SU-DHL-6 (cell line): ENCODE results near the gene SORCS2.

Source experiments
- H2AFZ ChIP-seq: fragments of 200-600 bp; sonication (generic); 2 replicates; pipeline ENCODE4 v1.6.1; 2014; ENCODE audit warnings: low read depth, mild to moderate bottlenecking, moderate library complexity, mixed read lengths, antibody characterized with exemption, low read length; ENCODE audit not compliant: severe bottlenecking
- H3F3A ChIP-seq: fragments of 200-600 bp; shearing (Covaris generic); 2 replicates; pipeline ENCODE4 v1.6.0; 2016; ENCODE audit warnings: antibody characterized with exemption, mild to moderate bottlenecking; ENCODE audit not compliant: insufficient read depth
- H3K27ac ChIP-seq: fragments of 200-600 bp; sonication (generic); 2 replicates; pipeline ENCODE4 v1.5.1; 2016; ENCODE audit warnings: low read depth, mild to moderate bottlenecking, low read length, moderate library complexity, mixed read lengths
- H3K27me3 ChIP-seq: fragments of 200-600 bp; sonication (generic), shearing (Covaris generic); 2 replicates; pipeline ENCODE4 v1.6.0; 2014; ENCODE audit warnings: mild to moderate bottlenecking, low read length
- H3K36me3 ChIP-seq: fragments of 200-600 bp; sonication (generic); 2 replicates; pipeline ENCODE4 v1.6.1; 2014; ENCODE audit warnings: mild to moderate bottlenecking, low read length, mixed read lengths
- H3K4me2 ChIP-seq: fragments of 300-600, 200-600 bp; shearing (Covaris generic), sonication (generic); 2 replicates; pipeline ENCODE4 v1.6.0; 2014; ENCODE audit warnings: low read length, low read depth, mild to moderate bottlenecking; ENCODE audit not compliant: poor library complexity, severe bottlenecking
- H3K4me3 ChIP-seq: fragments of 200-600 bp; sonication (generic); 2 replicates; pipeline ENCODE4 v1.5.1; 2014; ENCODE audit warnings: antibody characterized with exemption, low read length, mild to moderate bottlenecking, mixed read lengths; ENCODE audit not compliant: insufficient read depth, poor library complexity, severe bottlenecking
- H3K79me2 ChIP-seq: fragments of 200-600 bp; sonication (generic); 2 replicates; pipeline ENCODE4 v1.6.1; 2014; ENCODE audit warnings: mild to moderate bottlenecking, low read length, moderate library complexity; ENCODE audit not compliant: insufficient read depth
- H3K9ac ChIP-seq: fragments of 200-600 bp; sonication (generic); 2 replicates; pipeline ENCODE4 v1.7.0; 2014; ENCODE audit warnings: mild to moderate bottlenecking, low read length
- H3K9me2 ChIP-seq: fragments of 200-600 bp; sonication (generic); replicated peaks from 2 replicates; pipeline ENCODE4 v1.6.1; 2014; ENCODE audit warnings: low read length; ENCODE audit not compliant: insufficient read depth
- H3K9me3 ChIP-seq: fragments of 200-600 bp; sonication (generic); 2 replicates; pipeline ENCODE4 v1.6.1; 2014; ENCODE audit warnings: low read length, mixed read lengths; ENCODE audit not compliant: insufficient read depth
- H4K20me1 ChIP-seq: fragments of 200-600 bp; sonication (generic); 2 replicates; pipeline ENCODE4 v1.6.1; 2014; ENCODE audit warnings: low read depth, mild to moderate bottlenecking, antibody characterized with exemption, low read length, moderate library complexity, mixed read lengths
- CTCF ChIP-seq: fragments of 200-600 bp; sonication (generic); IDR thresholded peaks from one replicate; pipeline ENCODE4 v1.5.1; 2017; ENCODE audit warnings: antibody characterized with exemption, mild to moderate bottlenecking, low read length, moderate library complexity; ENCODE audit not compliant: insufficient read depth, poor library complexity, severe bottlenecking
- EZH2phosphoT487 ChIP-seq: fragments of 200-600 bp; sonication (generic), shearing (Covaris generic); conservative IDR thresholded peaks from 2 replicates; pipeline ENCODE4 v1.6.1; 2018; ENCODE audit warnings: mild to moderate bottlenecking, antibody characterized with exemption, low read length, moderate library complexity, mixed read lengths

Gene SORCS2

GRCh38 chr4:7195141-7195515 lies 2.8 kb downstream of the SORCS2 start:
- no peak overlapping the region for H2AFZ ChIP-seq
- no peak overlapping the region for H3K4me3 ChIP-seq
- no peak overlapping the region for H3K4me2 ChIP-seq
- no peak overlapping the region for H3K9ac ChIP-seq
- no peaks in the 10 kb centered on the region for H3K36me3 ChIP-seq
- no peak for TF ChIP-seq CTCF
- no peak for TF ChIP-seq EZH2phosphoT487
- H3K9me2 ChIP-seq, result no peaks in the 10 kb centered on the region
- no peak overlapping the region for H3K27ac ChIP-seq
- H3K79me2 ChIP-seq, result no peaks in the 10 kb centered on the region
- no peaks in the 10 kb centered on the region for H4K20me1 ChIP-seq
- no peaks in the 10 kb centered on the region for H3K9me3 ChIP-seq
- H3K27me3 ChIP-seq, result no peaks in the 10 kb centered on the region
- H3F3A ChIP-seq, result no peaks in the 10 kb centered on the region

- Histone ChIP-seq H3K4me2 (no peak overlapping the region), H3K27me3 (no peaks in the 10 kb centered on the region)
- TF ChIP-seq EZH2phosphoT487 (no peak), CTCF (no peak)
Observed at GRCh38 chr4:7195546-7196287, 3.4 kb downstream of the SORCS2 start.

GRCh38 chr4:7196288-7196651 lies 3.9 kb downstream of the SORCS2 start:
- H3K27ac ChIP-seq, result no peak overlapping the region
- H4K20me1 ChIP-seq, result no peaks in the 10 kb centered on the region
- no peaks in the 10 kb centered on the region for H3K27me3 ChIP-seq
- H3K36me3 ChIP-seq, result no peaks in the 10 kb centered on the region
- no peaks in the 10 kb centered on the region for H3F3A ChIP-seq
- TF ChIP-seq EZH2phosphoT487, result no peak
- no peak for TF ChIP-seq CTCF
- no peak overlapping the region for H2AFZ ChIP-seq
- H3K9me2 ChIP-seq, result no peaks in the 10 kb centered on the region
- no peak overlapping the region for H3K4me2 ChIP-seq
- no peak overlapping the region for H3K4me3 ChIP-seq
- H3K9ac ChIP-seq, result no peak overlapping the region
- H3K9me3 ChIP-seq, result no peaks in the 10 kb centered on the region
- H3K79me2 ChIP-seq, result no peaks in the 10 kb centered on the region

More at GRCh38 chr4:7195546-7196287, 3.4 kb downstream of the SORCS2 start:
- no peak overlapping the region for H3K27ac ChIP-seq
- H3F3A ChIP-seq, result no peaks in the 10 kb centered on the region
- no peak overlapping the region for H2AFZ ChIP-seq
- H3K79me2 ChIP-seq, result no peaks in the 10 kb centered on the region
- H3K4me3 ChIP-seq, result no peak overlapping the region
- H4K20me1 ChIP-seq, result no peaks in the 10 kb centered on the region
- H3K36me3 ChIP-seq, result no peaks in the 10 kb centered on the region
- H3K9me3 ChIP-seq, result no peaks in the 10 kb centered on the region
- H3K9ac ChIP-seq, result no peak overlapping the region
- H3K9me2 ChIP-seq, result no peaks in the 10 kb centered on the region
